A673 (cell line): ENCODE measurements around the gene CEMIP2. TPM values are rescaled to one million over a fixed set of nuclear protein-coding genes. Genes with fewer than 3 reads are reported as not detected.

Experiments used
- BruUV-seq: library from RNA; stranded (reverse); fragments of 400-500 nt; replicated peaks from 2 replicates; lab custom pipeline; 2021; lab: Mats Ljungman, UMichigan
- CTCF ChIA-PET: fragments of 300-600 bp; sonication (Branson Sonifier 250); formaldehyde crosslinking; loops from one replicate; lab custom pipeline; 2022; ENCODE audit warnings: antibody characterized with exemption; lab: Charles Lee
- POLR2A ChIA-PET: fragments of 300-600 bp; sonication (Branson Sonifier 250); formaldehyde crosslinking; loops from one replicate; lab custom pipeline; 2022; ENCODE audit warnings: antibody characterized with exemption; ENCODE audit not compliant: low non-redundant PET; lab: Charles Lee
- DNase-seq: peaks from one replicate; pipeline ENCODE4 v3.0.0-alpha.2; 2015; ENCODE audit warnings: low spot score
- H3K27ac ChIP-seq: fragments of 200-600 bp; sonication (generic); 2 replicates; pipeline ENCODE4 v1.5.1; 2016; ENCODE audit warnings: mixed run types, low read depth, mild to moderate bottlenecking, mixed read lengths, antibody characterized with exemption, low read length; ENCODE audit not compliant: poor library complexity, severe bottlenecking
- H3K27me3 ChIP-seq: fragments of 200-600 bp; sonication (generic); replicated peaks from 2 replicates; pipeline ENCODE4 v1.6.1; 2017; ENCODE audit warnings: mixed run types, low read depth, mild to moderate bottlenecking, mixed read lengths, antibody characterized with exemption, low read length; ENCODE audit not compliant: insufficient read depth, poor library complexity
- H3K36me3 ChIP-seq: fragments of 200-600 bp; sonication (generic); 2 replicates; pipeline ENCODE4 v1.6.1; 2016; ENCODE audit warnings: mixed run types, mild to moderate bottlenecking, mixed read lengths, antibody characterized with exemption, low read length; ENCODE audit not compliant: insufficient read depth, poor library complexity, severe bottlenecking
- H3K4me1 ChIP-seq: fragments of 200-600 bp; sonication (generic); 2 replicates; pipeline ENCODE4 v1.6.1; 2017; ENCODE audit warnings: mixed run types, mild to moderate bottlenecking, mixed read lengths, antibody characterized with exemption, low read length; ENCODE audit not compliant: insufficient read depth, poor library complexity, severe bottlenecking
- H3K4me3 ChIP-seq: fragments of 200-600 bp; sonication (generic); 2 replicates; pipeline ENCODE4 v1.5.1; 2016; ENCODE audit warnings: low read depth, mixed run types, mild to moderate bottlenecking, mixed read lengths, low read length; ENCODE audit not compliant: poor library complexity, severe bottlenecking
- H3K9me3 ChIP-seq: fragments of 200-600 bp; sonication (generic); 2 replicates; pipeline ENCODE4 v1.6.1; 2016; ENCODE audit warnings: mixed run types, low read depth, mild to moderate bottlenecking, mixed read lengths, antibody characterized with exemption, low read length; ENCODE audit not compliant: poor library complexity, severe bottlenecking
- CTCF ChIP-seq: fragments of 300-800, 200-600 bp; sonication (generic); conservative IDR thresholded peaks from 2 replicates; pipeline ENCODE4 v1.5.1; 2017; ENCODE audit warnings: low read depth, mild to moderate bottlenecking, antibody characterized with exemption, low read length, moderate library complexity, mixed read lengths
- EZH2 ChIP-seq: fragments of 200-600 bp; sonication (generic); IDR thresholded peaks from 2 replicates; pipeline ENCODE4 v1.6.1; 2017; ENCODE audit warnings: borderline replicate concordance, low read depth, mild to moderate bottlenecking, mixed read lengths, antibody characterized with exemption, low read length; ENCODE audit not compliant: poor library complexity, severe bottlenecking
- intact Hi-C: fragments of 100-400 bp; cut with micrococcal nuclease; formaldehyde crosslinking; loops from one replicate; pipeline ENCODE4 v1.10.0; 2022; ENCODE audit not compliant: unreplicated experiment
- total RNA-seq: library from RNA; stranded (reverse); gene quantifications from 2 replicates; pipeline ENCODE4 v1.2.3, GENCODE V29; 2021

Gene CEMIP2
- total RNA-seq, 1 experiment from 2014 or later = 32.9 TPM

DNA sequence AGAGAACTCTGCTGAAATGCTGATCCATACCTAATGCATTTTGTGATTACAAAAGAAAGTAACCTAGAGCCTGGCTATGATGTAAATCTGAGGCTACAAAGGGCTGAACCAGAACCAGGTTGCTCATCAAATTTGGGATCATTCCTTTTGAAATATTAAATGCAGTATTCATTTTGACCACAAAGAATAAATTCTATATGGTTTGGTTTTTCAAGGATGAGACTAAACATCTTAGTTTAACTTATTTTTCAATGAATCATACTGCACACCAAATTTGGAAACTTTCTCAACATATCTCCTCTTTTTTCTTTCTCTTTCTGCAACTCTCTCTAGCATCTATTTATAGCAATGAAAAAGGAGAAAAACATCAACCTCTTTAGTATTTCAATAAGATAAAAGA, 46.5 kb downstream of the CEMIP2 start:
- no TSS peak for BruUV-seq
- intact Hi-C loops = no loop called here
- Histone ChIP-seq H3K9me3 (no peaks in the 10 kb centered on the region), H3K36me3 (no peaks in the 10 kb centered on the region), H3K4me3 (no peak overlapping the region), H3K27me3 (no peaks in the 10 kb centered on the region), H3K4me1 (no peaks in the 10 kb centered on the region), H3K27ac (no peak overlapping the region)
- POLR2A ChIA-PET = no interaction called here
- DNase-seq = no peak
- TF ChIP-seq EZH2 = no peak
- TF ChIP-seq CTCF = no peak
- CTCF ChIA-PET = no interaction called here

GRCh38 chr9:71719562-71719961, 48.8 kb downstream of the CEMIP2 start:
- H3K4me1 ChIP-seq = no peaks in the 10 kb centered on the region
- H3K27ac ChIP-seq = no peak overlapping the region
- CTCF ChIA-PET = interaction anchor here (0.7 kb wide), 1 partner anchor 205 kb away, joined by 3 read pairs; no protein-coding TSS in a partner anchor
- peak; percentile 1 for DNase-seq
- no peaks in the 10 kb centered on the region for H3K27me3 ChIP-seq
- TF ChIP-seq EZH2 (no peak), CTCF (no peak)
- no peaks in the 10 kb centered on the region for H3K9me3 ChIP-seq
- intact Hi-C loops = loop anchor here (10.0 kb wide), 1 partner anchor 115 kb away; no protein-coding TSS in a partner anchor
- POLR2A ChIA-PET = no interaction called here
- no TSS peak for BruUV-seq
- no peaks in the 10 kb centered on the region for H3K36me3 ChIP-seq
- no peak overlapping the region for H3K4me3 ChIP-seq

DNA sequence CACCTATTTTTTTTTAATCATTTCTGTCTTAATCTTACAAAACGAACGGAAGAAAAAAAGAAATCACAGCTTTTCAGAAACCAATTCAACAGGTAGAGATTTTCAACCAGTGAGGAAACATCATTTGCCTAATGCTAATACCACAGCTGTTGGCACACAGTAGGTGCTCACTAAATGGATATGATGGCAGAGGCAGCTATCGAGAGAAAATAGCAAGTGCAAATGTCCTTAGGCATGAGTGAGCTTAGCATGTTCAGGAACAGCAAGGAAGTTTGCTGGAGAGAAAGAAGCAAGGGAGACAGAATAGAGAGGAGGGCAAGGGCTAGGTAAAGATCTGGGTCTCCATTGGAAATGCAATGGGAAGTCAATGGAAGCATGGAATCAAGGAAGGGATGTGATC, 49.2 kb downstream of the CEMIP2 start:
- BruUV-seq = no TSS peak

More for the DNA sequence above, 49.2 kb downstream of the CEMIP2 start:
- TF ChIP-seq EZH2 (no peak), CTCF (no peak)
- POLR2A ChIA-PET = no interaction called here
- Histone ChIP-seq H3K9me3 (no peaks in the 10 kb centered on the region), H3K36me3 (no peaks in the 10 kb centered on the region), H3K27me3 (no peaks in the 10 kb centered on the region), H3K4me3 (no peak overlapping the region), H3K27ac (no peak overlapping the region), H3K4me1 (no peaks in the 10 kb centered on the region)
- CTCF ChIA-PET = interaction anchor here (0.7 kb wide), 1 partner anchor 205 kb away, joined by 3 read pairs; no protein-coding TSS in a partner anchor
- intact Hi-C loops = loop anchor here (10.0 kb wide), 1 partner anchor 114 kb away; no protein-coding TSS in a partner anchor
- DNase-seq = no peak
